Gastrocnemius medialis (tissue), 4 donors: ENCODE measurements around the gene DZIP1. TPM values are rescaled to one million over a fixed set of nuclear protein-coding genes. Genes with fewer than 3 reads are reported as not detected.

Experiments
- ATAC-seq, 2 donors: fragments of 150-250 bp; one replicate each; pipeline ENCODE4 v1.9.1; 2016
- DNase-seq, 2 donors: peaks; one replicate each; pipeline ENCODE4 v3.0.0-alpha.2; 2019
- H3K27ac ChIP-seq, 4 donors: fragments of 200-600 bp; sonication (generic); 1 replicate in 1 of 4; 2 replicates in 3 of 4; pipeline ENCODE4 v1.5.1; 2016 to 2018; ENCODE audit warnings: mild to moderate bottlenecking in 2 of 4, moderate library complexity in 1 of 4
- H3K27me3 ChIP-seq, 3 donors: fragments of 200-600 bp; sonication (generic) in 2 of 3; 1 replicate in 1 of 3; 2 replicates in 2 of 3; pipeline versions ENCODE4 v1.5.1 to v1.6.0; 2016 to 2019; ENCODE audit warnings: mild to moderate bottlenecking in 1 of 3, moderate library complexity in 1 of 3
- H3K36me3 ChIP-seq, 2 donors: fragments of 200-600 bp; sonication (generic) in 1 of 2; one replicate each; pipeline ENCODE4 v1.5.1; 2017 to 2018
- H3K4me1 ChIP-seq, 2 donors: fragments of 200-600 bp; sonication (generic) in 1 of 2; one replicate each; pipeline ENCODE4 v1.5.1; 2016 to 2017; ENCODE audit warnings: mild to moderate bottlenecking in 2 of 2
- H3K4me3 ChIP-seq, 4 donors: fragments of 200-600 bp; sonication (generic) in 3 of 4; 1 replicate in 1 of 4; 2 replicates in 3 of 4; pipeline ENCODE4 v1.5.1; 2016 to 2019; ENCODE audit warnings: mild to moderate bottlenecking in 2 of 4
- H3K9me3 ChIP-seq, 3 donors: fragments of 200-600 bp; sonication (generic) in 2 of 3; 1 replicate in 1 of 3; 2 replicates in 2 of 3; pipeline ENCODE4 v1.5.1; 2016 to 2019
- POLR2A ChIP-seq, 2 donors: fragments of 450-650 bp; IDR thresholded peaks; one replicate each; pipeline ENCODE4 v1.6.1; 2017; ENCODE audit warnings: antibody characterized with exemption in 2 of 2, mild to moderate bottlenecking in 2 of 2, moderate library complexity in 2 of 2
- in situ Hi-C, 4 donors: fragments of 200-750 bp; cut with MboI; loops; one replicate each; pipeline versions ENCODE4 v1.15.0 to v1.8.0; 2017; ENCODE audit warnings: low sequenced_read_pairs in 4 of 4
- intact Hi-C: fragments of 100-400 bp; cut with DNase I; formaldehyde crosslinking; loops from one replicate; pipeline ENCODE4 v1.15.1; 2023; ENCODE audit warnings: low total_unique reads
- total RNA-seq, 4 donors: library from RNA; depleted of rRNA; stranded (reverse); fragments of >200 nt; gene quantifications; one replicate each; pipeline versions ENCODE4 v1.1.0 to v1.2.3, GENCODE V29; 2016
- TF ChIP-seq, protein P1 (sequence below), 5 experiments: fragments of 450-650 bp in 3 of 5; fragments of 200-600 bp in 2 of 5; sonication (generic) in 2 of 5; IDR thresholded peaks in 4 of 5; conservative IDR thresholded peaks in 1 of 5; 1 replicate in 4 of 5; 2 replicates in 1 of 5; pipeline ENCODE4 v1.5.1; 2016 to 2019; ENCODE audit warnings: antibody characterized with exemption in 5 of 5, mild to moderate bottlenecking in 3 of 5, moderate library complexity in 3 of 5

The DZIP1 gene
- total RNA-seq, 4 donors from 2014 or later: 0.22 to 5.6 (median 2.2) TPM

DNA sequence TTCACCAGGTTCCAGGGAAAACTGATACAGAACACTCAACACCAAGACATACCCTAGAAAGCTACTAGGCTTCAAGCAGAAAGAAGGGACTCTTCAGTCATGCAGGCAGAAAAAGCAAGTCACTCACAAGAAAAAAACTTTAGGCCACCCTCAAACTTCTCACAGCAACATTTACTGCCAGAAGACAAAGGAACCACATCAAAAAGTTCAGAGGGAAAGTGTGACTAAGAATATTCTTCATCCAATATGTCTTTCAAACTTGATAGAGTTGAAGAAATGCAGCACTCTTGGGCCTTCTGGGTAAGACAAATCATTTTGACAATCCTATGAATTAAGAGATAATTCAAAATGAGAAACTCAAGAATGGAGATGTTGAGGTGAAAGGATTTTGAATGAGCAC lies 7.7 kb downstream of the DZIP1 start:
- Histone ChIP-seq H3K9me3 (no peaks in the 10 kb centered on the region), H3K4me3 (no peak overlapping the region), H3K27ac (no peak overlapping the region), H3K27me3 (no peaks in the 10 kb centered on the region), H3K36me3 (no peaks in the 10 kb centered on the region), H3K4me1 (no peaks in the 10 kb centered on the region)
- TF ChIP-seq, protein P1, sequence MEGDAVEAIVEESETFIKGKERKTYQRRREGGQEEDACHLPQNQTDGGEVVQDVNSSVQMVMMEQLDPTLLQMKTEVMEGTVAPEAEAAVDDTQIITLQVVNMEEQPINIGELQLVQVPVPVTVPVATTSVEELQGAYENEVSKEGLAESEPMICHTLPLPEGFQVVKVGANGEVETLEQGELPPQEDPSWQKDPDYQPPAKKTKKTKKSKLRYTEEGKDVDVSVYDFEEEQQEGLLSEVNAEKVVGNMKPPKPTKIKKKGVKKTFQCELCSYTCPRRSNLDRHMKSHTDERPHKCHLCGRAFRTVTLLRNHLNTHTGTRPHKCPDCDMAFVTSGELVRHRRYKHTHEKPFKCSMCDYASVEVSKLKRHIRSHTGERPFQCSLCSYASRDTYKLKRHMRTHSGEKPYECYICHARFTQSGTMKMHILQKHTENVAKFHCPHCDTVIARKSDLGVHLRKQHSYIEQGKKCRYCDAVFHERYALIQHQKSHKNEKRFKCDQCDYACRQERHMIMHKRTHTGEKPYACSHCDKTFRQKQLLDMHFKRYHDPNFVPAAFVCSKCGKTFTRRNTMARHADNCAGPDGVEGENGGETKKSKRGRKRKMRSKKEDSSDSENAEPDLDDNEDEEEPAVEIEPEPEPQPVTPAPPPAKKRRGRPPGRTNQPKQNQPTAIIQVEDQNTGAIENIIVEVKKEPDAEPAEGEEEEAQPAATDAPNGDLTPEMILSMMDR (IDR thresholded peaks at IDR 0.05 in 4 of 5, conservative IDR thresholded peaks at IDR 0.05 in 1 of 5): no peak
- no peak for TF ChIP-seq POLR2A (IDR thresholded peaks at IDR 0.05)
- intact Hi-C loops: no loop called here
- DNase-seq (no peak), ATAC-seq (no peak)
- in situ Hi-C loops: no loop called here

DNA sequence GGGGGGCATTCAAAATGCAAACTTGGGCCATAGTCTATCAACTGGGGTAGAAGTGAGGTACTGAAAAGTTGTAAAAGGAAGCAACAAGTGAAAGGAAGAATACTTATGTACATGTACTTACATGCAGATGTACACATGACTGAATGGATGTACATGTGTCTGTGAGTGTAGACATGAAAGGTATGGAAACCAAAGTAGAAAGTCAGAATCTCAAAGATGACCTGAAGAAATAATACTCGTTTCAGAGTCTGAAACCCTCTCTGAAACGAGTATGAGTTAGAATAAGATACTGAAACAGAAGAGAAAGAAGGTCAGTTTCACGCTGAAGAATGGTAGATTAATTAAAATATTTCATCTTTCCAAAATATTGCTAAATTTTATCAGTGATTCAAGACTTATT lies 13.9 kb downstream of the DZIP1 start:
- no peaks in the 10 kb centered on the region for H3K27me3 ChIP-seq
- H3K36me3 ChIP-seq: no peaks in the 10 kb centered on the region
- no peak overlapping the region for H3K27ac ChIP-seq
- in situ Hi-C loops (no loop called here), intact Hi-C loops (no loop called here)
- ATAC-seq (no peak), DNase-seq (no peak)
- peaks cover 0 to 10% (median 0%) of the 10 kb centered on the region in 3 donors for H3K9me3 ChIP-seq
- TF ChIP-seq POLR2A (IDR thresholded peaks at IDR 0.05): no peak
- TF ChIP-seq, protein P1 (IDR thresholded peaks at IDR 0.05 in 4 of 5, conservative IDR thresholded peaks at IDR 0.05 in 1 of 5): no peak
- H3K4me3 ChIP-seq: no peak overlapping the region
- no peaks in the 10 kb centered on the region for H3K4me1 ChIP-seq

DNA sequence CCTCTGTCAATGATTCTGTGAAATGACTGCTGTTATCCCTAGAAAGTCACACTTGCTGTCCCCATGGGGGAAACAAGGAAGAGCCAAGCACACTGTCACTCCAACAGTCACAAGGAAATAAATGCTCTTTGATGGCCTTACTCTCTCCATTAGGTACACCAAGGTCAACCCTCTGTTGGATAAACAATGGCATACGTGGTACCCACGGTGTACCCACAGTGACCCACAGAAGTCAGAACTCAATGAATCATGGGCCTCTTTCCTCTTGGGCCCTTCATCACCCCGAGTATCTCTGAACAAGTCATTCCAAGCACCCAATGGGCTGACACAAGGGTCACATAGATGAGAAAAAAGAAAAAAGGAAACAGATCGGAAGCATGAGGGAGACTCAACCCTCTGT lies 15.4 kb downstream of the DZIP1 start:
- TF ChIP-seq POLR2A (IDR thresholded peaks at IDR 0.05): no peak
- TF ChIP-seq, protein P1 (IDR thresholded peaks at IDR 0.05 in 4 of 5, conservative IDR thresholded peaks at IDR 0.05 in 1 of 5): no peak

DNA sequence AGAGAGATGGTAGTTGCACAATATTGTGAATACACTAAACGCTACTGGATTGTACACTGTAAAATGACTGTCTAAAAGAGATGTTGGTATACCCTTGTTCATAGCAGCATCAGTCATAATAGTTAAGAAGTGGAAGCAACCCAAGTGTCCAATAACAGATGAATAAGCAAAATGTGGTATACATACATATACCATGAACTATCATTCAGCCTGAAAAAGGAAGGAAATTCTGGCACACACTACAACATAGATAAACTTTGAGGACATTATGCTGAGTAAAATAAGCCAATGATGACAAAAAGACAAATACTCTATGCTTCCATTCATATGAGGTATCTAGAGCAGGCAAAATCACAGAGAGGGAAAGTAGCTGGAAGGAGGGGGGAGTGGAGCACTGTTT lies 16.0 kb downstream of the DZIP1 start:
- Histone ChIP-seq H3K9me3 (peaks cover 0 to 10% (median 0%) of the 10 kb centered on the region in 3 donors), H3K4me1 (no peaks in the 10 kb centered on the region), H3K27ac (no peak overlapping the region), H3K27me3 (no peaks in the 10 kb centered on the region), H3K36me3 (no peaks in the 10 kb centered on the region), H3K4me3 (no peak overlapping the region)
- DNase-seq (no peak), ATAC-seq (no peak)
- TF ChIP-seq, protein P1 (IDR thresholded peaks at IDR 0.05 in 4 of 5, conservative IDR thresholded peaks at IDR 0.05 in 1 of 5): no peak
- TF ChIP-seq POLR2A (IDR thresholded peaks at IDR 0.05): no peak
- intact Hi-C loops: no loop called here
- in situ Hi-C loops: no loop called here

More for the DNA sequence above, 15.4 kb downstream of the DZIP1 start:
- no peak overlapping the region for H3K4me3 ChIP-seq
- H3K27ac ChIP-seq: no peak overlapping the region
- intact Hi-C loops (no loop called here), in situ Hi-C loops (no loop called here)
- no peak for ATAC-seq
- DNase-seq: no peak
- H3K9me3 ChIP-seq: peaks cover 0 to 10% (median 0%) of the 10 kb centered on the region in 3 donors
- H3K27me3 ChIP-seq: no peaks in the 10 kb centered on the region
- no peaks in the 10 kb centered on the region for H3K4me1 ChIP-seq
- H3K36me3 ChIP-seq: no peaks in the 10 kb centered on the region

DNA sequence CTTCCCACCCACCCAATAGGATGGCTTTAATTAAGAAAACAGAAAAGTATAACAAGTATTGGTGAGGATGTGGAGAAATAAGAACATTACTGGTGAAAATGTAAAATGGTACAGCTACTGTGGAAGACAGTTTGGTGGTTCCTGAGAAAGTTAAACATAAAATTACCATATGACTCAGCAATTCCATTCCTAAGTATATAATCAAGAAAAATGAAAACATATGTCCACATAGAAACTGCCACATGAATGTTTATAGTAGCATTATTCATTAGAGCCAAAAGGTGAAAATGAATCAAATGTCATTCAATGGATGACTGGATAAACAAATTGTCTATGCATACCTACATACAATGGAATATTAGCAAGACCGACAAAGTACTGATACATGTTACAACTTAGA lies 16.9 kb downstream of the DZIP1 start:
- ATAC-seq (no peak), DNase-seq (no peak)
- no peak overlapping the region for H3K4me3 ChIP-seq
- intact Hi-C loops: no loop called here
- no peak for TF ChIP-seq POLR2A (IDR thresholded peaks at IDR 0.05)
- TF ChIP-seq, protein P1 (IDR thresholded peaks at IDR 0.05 in 4 of 5, conservative IDR thresholded peaks at IDR 0.05 in 1 of 5): no peak
- H3K27ac ChIP-seq: no peak overlapping the region
- no peaks in the 10 kb centered on the region for H3K4me1 ChIP-seq
- peaks cover 0 to 10% (median 0%) of the 10 kb centered on the region in 3 donors for H3K9me3 ChIP-seq
- no peaks in the 10 kb centered on the region for H3K27me3 ChIP-seq
- no peaks in the 10 kb centered on the region for H3K36me3 ChIP-seq
- in situ Hi-C loops: no loop called here
